G401.6 (cell line): ENCODE measurements around the gene SCN11A.

ENCODE experiments used
- FAIRE-seq: peaks from 2 replicates; lab custom pipeline; 2012; peaks lifted over from hg19 to GRCh38; lab: Jason Lieb, UNC

SCN11A gene

DNA sequence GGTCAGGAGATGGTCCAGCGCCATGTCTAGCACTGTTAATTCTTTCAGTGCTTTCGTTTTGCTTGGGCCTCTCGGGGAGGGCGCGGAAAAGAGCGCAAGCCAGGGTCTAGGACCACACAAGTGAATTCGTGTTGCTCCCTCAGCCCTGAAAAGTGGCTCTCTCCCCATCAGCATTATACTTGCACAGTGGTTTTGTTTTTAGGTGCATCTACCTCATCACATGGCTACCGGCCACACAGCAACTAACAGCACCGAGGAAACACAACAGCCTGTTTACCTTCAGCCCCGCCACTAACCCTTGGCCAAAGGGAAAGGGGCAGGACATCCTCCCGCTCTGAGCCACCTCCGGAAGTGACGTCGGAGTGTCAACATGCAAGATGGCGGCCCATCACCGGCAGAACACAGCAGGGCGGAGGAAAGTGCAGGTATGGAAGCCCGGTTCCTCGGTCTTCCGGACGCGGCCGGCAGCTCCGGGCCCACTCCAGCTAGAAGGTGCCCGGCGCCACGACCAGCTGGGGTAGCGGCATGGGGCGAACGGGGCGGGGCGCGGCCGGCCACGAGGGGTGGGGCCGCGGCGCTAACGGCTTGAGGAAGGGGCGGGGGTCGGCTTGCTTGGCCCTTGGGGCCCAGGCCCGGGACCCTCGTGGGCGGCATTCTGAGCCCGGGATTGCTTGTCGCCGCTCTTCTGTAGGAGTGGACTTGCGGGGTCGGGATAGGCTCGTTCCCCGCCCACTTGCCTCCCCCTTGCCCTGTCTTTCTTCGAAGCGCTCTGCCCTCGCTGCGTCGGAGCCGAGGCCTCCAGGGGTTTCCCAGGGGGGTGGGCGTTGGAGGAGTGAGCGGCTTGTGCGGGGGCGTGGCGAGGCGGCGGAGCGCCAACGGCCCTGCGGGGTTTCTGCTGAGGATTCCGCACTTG is at the start of gene SCN11A, which contains the start of gene WDR48:
TSS of gene SCN11A (minus strand) at position 296 of the 913 bp plus-strand sequence. CDS start 101,582 bp downstream, outside the sequence.
TSS of gene WDR48 (plus strand) at position 368 of the 913 bp plus-strand sequence. CDS start at position 378, 10 bp downstream.
- peak; percentile 77 for FAIRE-seq

DNA sequence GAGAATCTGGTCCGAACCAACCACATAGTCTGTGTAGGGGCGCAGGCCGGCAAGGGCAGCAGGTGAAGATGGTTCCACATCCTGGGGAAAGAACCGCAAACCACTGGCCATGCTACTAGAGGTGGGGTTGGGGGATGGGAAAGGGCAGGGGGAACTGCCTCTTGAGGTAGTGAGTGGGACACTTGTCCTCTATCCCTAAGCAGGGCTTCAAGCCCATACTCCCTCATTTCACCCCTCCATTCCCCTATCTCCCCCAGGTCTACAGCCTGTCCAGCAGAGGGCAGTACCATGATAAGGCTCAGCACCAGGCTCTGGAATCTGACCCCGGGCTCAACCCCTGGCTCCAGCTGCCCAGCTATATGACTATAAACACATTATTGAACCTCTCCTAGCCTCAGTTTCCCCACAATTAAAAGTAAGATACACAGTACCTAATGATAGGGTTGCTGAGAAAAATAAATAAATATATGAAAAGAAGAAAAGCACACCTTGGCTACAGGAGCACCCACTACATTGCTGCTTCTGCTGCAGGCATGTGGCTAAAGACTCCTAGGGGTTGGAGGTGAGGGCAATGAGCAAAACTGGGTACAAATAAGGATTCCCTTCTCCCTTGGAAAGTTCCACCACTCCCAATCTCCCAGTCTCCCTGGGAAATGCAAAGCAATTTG is 49.4 kb upstream of the SCN11A start:
- no peak for FAIRE-seq

DNA sequence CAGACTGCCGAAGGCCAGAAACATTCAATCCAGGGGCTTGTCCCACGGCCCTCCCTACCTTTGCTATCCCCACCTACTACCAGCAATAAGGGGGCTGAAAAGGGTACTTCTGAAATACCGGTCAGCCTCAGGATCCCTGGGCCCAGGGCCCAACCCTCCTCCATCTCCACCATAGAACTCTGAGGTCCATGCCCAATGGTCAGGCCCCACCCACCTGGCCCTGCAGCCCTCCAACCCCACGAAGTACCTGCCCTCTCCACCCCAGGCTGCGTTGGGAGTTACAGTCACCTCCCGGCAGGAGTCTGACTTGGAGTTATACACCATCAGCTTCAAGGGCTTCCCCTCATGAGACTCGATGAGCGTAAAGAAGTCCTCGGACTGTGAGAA is 48.7 kb upstream of the SCN11A start:
- FAIRE-seq, result no peak

DNA sequence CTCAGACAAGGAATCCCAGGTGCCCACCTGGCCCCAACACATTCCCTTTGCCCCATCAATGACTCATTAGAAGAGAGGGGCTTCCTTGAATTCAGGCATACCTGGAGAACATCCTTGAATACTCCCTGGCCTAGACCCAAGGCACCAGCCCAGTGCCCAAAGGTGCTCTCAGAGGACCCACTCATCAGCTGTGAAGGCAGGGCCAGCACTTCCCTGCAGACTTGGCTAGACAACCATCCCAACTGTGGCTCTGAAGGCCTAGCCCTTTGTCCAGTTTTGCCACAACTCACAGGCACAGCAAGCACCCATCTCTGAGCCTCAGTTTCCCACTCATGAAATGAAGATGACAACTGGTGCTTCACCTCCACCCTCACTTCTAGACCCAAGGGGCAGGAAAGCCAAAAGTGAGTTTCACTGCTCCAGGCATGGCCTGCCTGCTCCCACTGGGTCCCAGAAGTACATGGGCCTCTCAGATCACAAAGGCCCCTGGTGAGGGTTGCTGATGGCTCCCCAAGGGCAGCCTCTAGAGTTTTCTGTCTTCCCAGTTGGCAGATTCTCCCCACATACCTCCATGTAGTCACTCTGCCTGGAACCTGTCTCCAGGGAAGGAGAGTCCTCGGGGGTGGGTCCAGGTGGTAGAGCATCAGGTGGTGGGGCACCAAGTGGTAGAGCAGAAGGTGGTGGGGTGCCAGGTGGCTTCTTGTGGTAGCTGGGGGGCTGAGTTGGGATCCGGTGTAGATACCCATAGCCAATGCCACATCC is 48.2 kb upstream of the SCN11A start:
- FAIRE-seq, result no peak

DNA sequence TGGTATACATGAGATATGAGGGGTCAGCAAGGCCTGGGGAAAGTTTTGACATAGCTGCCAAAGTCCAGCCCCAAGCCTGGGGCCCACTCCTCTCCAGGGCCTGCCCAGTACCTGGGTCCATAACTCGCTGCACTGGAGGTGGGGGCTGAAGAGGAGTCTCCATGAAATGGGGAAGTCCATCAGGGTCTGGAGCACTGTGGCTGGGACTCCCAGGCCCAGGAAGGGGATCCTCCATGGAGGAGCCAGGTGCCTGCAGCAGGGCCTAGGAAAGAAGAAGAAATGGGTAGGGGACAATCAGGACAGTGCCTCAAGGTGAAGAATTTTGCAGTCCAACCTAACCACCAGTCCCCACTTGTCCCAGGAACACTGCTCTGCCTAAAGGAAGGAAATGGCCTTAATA is 47.5 kb upstream of the SCN11A start:
- no peak for FAIRE-seq

DNA sequence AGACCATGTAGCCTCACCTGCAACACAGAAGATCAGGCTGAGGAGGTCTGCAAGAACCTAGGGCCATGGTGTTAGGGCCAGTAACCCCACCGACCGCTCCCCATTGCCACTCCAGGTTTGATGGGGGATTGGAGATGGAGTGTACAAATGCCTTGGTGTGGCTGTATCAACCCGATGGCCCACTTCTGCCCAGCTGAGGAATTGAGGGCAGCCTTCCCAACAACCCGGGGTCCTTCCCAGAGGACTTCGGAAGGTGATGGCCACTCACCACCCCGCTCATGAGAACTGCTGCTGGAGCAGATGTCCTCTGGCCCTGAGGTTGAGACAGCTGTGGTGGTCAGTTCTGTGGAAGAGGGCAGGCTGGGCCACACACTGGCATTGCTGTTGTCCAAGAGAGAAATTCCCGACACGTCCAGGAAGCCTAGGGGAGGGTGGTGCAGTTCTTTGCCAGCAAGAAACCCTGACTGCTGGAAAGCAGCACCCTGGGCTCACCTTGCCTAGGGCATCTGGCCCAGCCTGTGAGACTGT is 46.8 kb upstream of the SCN11A start:
- FAIRE-seq, result no peak

DNA sequence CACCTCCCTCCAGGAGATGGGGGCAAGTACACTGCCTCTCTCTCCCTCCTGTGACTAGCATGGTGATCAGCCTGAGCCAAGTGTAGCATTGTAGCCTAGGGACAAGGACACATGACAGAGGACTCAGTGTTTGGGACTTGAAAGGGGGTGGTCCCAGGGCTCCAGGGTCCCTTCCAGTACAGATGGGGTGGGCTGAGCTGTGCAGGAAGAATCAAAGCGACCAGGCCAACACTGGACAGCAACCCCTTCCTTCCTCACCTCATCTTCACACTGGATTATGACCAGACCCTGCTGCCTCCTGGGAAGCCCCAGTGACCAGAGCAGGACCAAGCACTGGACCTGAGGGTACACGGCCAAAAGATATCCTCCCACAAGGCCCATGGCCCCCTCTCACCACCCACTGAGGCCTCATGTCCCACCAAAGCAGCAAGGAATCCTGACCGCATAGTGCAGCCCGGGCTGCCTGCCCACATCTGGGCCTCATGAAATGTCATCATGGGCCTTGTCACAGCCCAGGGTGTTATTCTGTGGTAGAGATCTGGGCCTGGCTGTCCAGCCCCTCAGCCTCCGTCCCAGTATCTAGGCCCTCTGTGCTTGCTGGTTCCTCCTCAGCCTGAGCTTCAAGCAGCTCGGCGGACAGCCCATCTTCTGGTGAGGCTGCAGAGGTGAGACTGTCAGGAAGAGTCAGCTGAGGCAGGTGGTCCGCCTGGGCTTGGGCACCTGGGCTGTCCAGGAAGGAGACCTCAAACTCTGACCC is 46.1 kb upstream of the SCN11A start:
- FAIRE-seq, result no peak

DNA sequence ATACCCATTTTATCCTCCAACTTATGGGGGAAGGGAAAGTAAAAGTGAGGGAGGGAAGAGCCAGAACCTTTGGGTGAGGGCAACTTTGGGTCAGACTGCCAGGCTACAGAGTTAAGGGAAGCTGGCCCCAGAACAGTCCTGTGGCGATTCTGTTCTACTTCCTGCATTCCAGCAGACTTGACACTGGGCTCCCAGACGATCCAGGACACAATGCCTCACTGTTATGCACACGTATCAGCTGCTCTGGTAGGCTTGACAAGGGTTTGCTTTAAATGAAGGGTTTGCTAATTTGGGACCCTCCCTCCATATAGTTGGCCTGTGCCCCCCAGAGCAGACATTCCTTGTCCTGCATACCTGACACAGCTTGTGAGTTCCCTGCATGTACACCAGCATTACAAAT is 45.0 kb upstream of the SCN11A start:
- FAIRE-seq, result no peak

DNA sequence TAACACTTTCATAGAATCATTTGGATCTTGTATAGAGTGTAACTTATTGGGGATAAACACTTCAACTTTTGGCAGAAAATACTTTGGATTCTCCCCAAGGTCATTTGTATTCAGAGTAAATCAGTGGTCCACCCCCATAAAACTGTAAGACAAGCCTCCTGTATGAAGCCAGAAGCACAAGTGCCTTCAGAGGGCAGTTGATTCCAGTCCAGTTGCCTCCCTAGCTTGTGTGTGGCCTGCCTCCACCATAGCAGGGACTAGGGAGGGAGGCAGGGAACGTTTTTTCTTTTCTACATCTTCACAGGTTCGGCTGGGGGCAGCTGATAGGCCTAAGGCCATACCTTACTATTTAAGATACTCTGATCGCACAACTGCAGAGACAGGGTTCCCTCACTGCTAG is 44.0 kb upstream of the SCN11A start:
- no peak for FAIRE-seq

DNA sequence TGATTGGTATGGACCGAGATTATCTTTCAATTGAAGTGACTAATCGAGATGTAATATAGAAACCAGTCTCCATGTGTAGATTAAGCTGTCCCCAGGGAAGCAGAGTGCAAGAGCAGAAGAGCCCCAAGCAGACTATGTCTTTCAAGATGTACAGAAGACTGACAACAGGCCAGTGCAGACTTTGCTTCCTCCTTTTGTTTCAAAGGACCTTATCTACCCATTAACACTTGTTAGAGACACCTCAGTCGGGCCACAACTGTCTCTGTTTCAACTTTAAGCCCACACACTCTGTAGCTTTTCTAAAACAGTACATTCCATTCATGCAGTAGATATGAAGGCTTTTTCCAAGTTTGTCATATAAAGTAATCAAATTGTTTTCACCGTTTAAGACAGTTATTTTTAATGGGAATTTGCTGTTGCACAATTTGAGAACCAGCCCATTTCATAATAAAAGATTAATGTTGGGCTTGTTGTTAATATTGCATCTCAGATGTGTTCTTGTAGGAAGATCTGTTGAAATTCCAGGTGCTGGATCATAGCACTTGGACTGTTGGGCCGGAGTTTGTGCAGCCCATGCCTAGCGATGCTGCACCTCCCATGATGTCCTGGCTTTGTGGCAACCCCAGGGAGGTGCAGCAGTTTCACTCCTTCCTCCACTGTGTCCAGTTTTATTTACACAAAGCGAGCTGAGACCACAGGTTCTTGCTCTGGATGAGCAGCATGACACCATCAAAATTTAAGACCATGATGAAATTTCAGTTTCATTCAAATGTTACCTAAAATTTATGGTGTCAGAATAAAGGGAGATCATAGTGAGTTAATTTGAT is 43.3 kb upstream of the SCN11A start:
- FAIRE-seq, result no peak

DNA sequence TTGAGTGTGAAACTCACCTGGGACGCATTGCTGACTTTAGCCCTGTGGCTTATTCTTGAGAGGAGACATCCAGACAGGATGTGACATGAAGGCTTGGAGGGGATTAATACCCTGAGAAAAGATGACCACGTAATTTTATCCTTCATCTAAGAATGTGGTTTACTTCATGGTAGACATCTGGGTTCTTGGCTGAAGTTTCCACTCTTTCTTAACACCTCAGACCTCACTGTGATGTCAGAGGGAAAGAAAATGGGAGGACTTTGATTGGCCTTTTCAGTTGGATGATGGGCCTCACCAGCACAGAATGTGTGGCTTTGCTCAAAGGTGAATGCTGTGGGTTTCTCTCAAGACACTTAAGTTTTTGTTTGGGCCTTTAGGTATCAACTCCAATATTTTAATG is 39.2 kb upstream of the SCN11A start:
- no peak for FAIRE-seq

DNA sequence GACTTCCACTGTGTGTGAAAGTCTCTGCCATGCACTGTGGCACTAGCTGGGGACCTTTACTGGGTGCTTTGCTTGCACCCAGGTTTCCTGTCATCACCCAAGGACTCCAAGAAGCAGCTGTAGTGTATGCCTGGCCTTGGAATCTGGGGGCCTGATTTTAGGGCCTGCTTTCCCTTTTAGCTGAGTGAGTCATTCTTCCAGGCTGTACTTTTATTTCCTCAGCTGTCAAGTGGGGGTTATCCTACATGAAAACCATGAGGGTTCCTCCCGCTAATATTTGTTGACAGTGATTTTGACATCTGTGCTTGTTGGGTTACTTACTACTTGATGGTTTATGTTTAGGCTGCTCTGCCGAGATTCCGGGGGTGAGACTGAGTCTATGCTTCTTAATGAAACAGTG is 37.1 kb upstream of the SCN11A start:
- no peak for FAIRE-seq

DNA sequence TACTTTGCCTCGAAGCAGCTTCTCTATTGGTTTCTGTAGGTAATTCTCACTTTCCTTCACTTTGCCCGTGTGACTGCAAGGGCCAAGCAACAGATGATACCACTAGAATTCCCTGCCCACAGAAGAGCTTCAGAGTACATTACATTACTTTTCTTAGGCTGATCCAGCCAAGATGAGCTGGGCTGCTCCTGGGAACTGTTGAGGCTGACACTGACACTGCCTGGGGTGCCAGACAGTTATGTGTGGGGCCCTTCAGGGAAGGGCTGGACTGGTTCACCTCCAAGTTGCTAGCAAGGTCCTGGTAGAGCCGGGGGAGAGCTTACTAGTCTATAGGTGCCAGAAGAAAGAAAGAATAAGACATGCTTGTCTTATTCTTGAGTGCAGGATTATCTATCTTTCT is 36.7 kb upstream of the SCN11A start:
- FAIRE-seq, result no peak

DNA sequence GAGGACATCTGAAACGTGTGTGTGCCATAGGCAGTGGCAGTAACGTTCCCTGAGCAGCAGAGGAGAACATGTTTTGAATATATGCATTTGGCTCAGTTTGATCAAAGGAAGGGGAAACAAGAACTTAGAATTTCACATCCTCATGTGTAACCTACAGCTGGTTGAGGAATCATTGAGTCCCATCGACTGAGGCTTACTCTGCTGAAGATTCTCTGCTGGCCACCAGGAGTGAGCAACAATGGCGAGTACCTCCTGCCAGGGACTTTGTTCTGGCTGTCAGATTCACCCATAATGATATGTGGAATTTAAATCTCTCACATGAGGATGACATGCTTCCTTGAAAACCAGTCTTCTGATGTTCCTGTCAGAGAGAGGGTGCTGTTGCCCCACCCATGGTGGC is 34.4 kb upstream of the SCN11A start:
- no peak for FAIRE-seq

DNA sequence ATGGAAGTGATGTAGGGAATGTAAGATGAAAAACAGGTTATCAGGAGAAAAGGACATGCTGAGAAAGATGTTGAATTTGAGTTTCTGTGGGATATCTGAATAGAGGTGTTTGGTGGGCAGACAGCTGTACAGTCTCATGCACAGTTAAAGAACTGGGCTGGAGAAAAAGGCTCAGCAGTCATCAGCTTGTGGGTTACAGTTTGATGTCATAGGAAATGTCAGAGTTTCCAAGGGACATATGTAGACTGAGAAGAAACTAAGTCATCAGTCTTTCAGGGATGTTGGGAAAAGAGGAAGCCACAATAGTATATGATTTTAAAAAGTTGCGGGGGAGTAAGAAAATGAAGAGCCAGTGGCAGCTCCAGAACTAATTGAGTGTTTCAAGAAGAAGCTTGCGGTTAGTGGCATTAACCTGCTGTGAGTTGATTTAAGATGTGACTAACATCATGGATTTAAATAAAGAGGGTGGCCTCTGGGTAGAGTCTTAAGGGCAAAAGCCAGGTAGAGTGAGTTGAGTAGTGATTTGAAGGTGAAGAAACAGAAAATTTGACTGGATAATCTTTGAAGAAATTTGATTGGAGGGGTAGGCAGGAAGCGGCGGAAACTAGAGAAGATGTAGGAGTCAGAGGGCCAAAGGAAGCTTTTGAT is 31.0 kb upstream of the SCN11A start:
- no peak for FAIRE-seq

DNA sequence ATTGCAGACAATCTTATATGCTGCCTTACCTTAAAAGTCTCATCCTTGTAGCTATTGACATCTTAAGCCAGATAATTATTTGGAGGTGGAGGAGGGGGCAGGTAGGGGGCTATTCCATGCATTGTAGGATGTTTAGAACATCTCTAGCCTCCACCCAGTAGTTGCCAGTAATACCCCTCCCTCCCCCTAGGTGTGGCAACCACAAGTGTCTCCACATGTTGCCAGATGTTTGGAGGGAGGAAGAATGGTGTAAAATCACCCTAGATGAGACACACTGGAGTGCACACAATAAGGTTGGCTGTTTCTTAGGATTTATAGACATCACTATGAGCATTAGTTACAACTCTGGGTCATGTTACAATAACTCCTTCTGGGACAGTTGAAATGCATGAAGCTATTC is 28.3 kb upstream of the SCN11A start:
- no peak for FAIRE-seq

DNA sequence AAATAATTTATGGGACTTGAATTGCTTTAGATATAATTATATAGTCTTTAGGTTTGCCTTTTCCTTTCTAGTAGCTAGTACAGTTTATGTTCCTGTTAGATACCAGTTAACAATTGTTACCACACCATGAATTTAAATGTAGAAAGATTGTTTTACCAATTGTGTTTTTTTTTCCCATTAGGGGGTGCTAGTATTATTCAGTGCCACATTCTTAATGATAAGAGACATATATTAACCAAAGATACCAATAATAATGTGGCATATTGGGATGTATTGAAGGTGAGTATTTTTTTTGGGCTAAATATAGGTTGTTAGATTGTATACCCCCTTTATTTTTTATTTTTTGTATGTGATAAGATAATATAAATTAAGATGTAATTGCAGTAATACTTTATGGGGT is 27.8 kb upstream of the SCN11A start:
- no peak for FAIRE-seq

DNA sequence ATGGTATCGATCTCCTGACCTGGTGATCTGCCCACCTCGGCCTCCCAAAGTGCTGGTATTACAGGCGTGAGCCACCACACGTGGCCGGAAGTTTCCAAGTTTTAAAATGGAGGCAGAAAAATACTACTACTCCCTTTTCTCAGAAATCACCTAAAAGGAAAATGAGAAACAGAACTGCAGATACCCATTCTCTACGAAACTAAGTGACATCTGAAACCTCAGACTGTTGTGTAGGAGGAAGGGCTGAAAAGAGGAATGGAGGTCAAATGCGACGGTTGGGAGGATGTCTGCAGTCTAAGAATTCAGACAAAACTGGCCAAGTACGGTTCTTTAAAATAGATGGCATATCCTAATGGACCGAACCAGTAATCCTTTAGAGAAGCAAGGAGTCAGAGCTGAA is 24.2 kb upstream of the SCN11A start:
- FAIRE-seq, result no peak

DNA sequence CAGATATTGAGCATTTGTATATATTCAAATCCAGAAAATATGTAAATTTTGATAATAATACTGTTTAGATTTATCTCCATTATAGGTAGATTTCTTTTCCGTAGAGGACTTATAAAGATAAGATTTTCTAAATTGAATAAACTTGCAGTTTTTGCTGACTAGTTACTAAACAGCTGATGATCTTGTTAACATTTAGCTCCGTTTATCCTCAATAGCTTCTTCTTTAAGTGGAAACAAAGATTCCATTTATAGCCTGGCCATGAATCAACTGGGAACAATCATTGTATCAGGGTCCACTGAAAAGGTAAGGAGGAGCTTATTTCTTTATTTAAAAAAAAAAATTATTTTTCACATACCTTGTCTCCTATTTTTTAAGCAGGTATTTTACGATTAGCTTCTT is 16.8 kb upstream of the SCN11A start:
- FAIRE-seq, result no peak

DNA sequence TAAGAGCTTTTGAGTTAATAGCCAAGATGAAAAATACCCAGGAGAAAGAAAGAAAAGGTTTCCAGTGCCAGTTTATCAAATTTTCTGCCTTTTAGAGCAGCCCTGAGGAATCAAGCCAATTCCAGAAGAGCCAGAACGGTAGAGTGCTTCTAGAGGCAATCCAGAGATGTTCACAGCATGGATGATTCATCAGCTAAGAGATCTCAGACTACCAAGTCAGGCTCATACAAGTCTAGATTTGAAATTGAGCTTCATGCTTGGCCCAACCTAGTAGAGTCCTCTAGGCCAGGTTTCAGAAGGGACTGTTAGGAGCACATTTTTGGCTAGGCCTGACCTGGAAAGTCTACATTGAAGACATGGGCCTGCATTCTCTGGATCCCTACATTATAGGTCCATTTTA is 15.5 kb upstream of the SCN11A start:
- no peak for FAIRE-seq
